HG03095 (cell line): Measurements from ENCODE around the gene CBX3.
"Not testable (repeated sequence)": the region's sequence is repeated elsewhere in the genome, so short reads cannot be mapped to it uniquely, and the experiment has no call there.

ENCODE experiments used
- ATAC-seq: cut with Tn5 transposase; IDR thresholded peaks from one replicate; pipeline ENCODE4 v1.9.1; 2021; ENCODE audit warnings: moderate library complexity; ENCODE audit not compliant: unreplicated experiment

CBX3 gene

DNA sequence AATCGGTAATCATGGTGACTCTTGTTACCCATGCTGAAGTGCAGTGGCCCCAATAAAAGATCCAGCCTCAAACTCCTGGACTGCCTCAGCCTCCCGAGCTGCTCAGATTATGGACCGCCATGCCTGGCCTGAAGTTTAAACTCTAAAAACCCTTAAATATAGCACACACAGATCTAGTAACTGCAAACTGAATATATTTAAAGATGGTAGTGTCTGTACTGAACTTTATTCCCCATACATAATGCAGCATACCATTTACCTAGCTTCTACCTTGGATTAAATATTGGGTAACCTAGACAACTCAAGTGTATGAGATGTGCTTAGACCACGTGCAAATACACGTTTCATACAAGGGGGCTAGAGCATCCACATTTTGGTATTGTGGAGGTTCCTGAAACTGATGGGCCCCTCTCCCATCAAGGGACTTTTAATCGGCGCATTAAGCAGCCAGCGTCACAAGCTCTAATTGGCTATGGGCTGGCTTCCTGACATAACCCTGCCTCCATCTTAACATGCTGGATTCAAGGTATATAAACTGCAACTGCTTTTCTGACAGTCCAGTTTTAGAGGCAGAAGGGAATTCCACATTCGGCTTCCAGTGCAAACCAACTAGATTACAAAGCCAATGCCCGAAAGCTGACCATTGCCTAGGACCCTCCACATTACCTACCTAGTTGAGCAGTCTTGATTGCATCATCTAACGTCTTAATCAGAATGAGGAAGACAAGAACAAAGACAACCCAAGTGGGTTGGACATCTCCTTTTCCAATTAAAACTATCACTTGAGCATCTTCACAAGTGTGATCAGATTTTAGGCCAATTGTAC, 14.0 kb upstream of the CBX3 start:
- no peak for ATAC-seq

DNA sequence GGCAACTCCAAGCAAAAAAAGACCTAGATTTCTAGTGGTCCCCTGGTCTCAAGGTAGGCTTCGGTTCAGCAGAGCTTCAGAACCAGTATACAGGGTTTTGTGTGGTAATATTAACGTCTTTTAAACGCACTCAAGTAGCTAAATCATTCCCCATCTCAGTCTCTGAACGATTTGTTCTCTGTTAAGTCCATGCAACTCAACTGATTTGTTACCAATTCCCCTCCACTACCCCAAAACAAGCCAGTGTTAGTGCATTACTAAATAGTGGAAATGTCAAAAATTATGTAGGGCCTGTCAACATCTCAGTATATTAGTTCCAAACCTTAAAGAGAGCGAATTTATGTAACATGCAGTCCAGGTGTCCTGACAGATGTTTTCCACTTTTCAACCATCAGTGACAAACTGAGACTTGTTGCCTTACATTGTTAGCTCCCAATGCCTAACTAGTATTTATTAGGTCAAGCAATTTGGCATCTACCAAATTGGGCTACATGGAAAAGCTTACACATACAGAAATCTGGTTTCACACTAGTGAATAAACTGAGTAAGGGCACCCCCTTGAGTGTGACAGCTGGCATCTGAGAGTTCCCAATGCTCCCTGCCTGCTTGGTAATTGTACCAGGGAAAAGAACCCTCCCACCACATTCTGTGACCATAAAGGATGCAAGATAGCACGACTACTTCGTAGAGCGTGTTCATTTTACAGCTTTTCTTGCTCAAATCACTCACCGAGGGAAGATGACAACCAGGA, 13.2 kb upstream of the CBX3 start:
- ATAC-seq: no peak

- no peak for ATAC-seq
Measured at GRCh38 chr7:26188957-26189541, 12.5 kb upstream of the CBX3 start.

DNA sequence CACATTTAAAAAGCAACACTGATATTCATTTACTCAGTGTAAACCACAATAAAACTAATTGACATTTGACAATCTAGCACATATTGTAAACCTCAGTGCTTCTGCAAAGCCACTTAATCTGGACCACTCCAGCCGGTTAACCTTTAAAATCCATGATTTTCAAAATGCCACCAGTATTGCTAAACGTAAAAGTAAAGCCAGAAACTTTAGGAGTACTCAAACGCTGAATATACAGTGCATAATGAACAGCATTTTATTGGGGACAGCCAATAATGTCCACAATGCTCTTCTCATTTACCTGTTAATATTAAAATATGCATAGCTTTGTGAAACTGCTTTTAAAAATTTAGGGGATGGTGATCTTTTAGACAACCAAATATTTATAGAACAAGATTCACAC, 11.8 kb upstream of the CBX3 start:
- no peak for ATAC-seq

DNA sequence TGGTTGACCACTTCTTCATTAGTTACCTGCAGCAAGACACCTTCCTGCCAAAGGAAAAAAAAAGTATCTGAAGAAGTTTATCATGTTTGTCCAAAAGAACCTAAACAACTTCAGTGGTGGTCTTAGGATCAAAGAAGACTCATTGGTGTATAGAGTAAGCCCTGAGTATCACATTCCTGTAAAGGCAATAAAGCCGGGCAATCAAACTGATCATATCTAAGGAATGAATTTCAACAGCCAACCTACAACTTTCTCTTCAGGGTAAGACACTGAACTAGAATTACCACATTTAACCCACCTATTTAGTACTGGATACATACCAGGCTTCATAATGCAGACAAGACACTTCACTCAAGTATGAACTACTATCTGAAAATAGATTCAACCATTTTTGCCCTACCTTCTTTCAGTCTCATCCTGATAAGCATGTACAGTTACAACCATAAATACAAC, 11.1 kb upstream of the CBX3 start:
- ATAC-seq: no peak

DNA sequence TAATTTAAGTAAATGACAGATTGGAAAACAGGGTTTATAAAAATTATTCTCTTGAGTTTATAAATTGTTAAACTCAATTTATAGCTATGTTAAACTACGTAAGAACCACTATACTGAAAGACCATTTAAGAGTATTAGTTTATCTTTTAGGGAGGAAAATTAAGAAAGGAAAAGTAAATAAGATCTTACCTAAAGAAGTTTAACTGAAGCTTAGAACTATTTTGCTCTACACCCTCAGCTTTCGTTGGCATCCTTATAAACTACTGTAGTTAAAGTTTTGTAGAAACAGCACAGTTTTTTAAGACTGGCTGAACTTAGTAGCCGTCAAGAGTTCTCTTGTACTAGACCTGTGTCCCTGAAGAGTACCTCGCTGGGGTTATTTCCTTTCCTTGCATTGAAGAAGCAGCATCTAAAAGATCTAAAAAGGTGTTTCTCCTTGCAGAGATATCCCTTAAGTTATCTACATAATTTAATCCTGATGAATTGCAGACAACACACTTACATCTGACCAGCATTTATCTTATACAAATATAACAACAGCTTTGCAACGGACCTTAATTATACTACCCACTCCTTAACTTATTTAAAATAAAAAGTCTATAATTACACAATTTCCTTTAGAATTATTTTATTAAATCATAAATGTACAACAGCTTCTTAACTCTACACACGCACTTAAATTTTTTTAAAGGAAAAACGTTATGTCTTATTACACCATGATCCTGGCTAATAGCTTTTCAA, 10.1 kb upstream of the CBX3 start:
- no peak for ATAC-seq

DNA sequence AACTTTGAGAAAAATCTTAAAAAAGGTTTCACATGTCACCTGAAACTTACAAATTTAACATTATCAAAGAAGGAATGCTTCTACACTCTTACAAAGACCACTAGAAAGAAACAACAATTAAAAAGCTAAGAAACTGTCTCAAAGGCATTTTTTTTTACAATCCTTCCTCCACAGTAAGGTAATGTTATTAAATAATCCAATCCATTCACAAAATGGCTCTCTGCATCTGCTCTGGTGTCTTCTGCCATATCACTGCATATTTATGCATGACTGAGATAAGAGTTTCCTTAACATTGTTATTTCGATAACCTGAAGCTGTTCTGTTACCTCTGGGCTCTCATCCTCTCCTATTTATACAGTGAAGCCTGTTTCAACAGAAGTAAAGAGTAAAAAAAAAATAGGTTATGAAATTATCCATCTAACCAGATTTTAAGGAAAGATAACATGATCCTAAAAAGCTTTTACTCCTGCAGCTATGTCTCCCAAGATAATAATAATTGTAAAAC, 9.5 kb upstream of the CBX3 start:
- ATAC-seq: no peak

DNA sequence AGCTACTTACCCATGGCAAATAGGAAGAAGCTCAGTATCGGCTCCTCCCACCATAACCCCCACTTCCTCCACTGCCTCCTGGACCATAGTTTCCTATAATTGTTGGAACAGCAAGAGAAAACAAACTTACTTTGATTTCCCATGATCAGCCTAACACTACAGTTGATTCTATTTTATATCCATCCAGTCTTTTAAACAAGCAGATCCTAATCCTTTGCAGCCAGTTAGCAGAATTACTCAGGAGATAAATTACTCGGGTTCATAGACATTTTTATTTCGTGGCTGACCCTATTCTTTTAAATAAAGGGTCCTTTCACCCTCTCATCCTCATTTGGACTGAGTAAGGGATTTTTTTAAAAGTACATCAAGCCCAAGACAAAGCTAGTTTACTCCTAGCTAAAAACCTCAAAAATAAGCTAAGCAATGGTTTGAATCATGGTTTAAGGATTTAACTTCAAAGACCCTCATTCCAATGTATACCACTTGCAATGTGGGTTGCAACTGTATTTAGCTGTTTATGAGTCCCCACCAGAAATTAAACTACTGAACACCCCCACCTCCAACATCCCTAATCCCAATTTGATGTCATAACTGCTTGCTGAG, 9.0 kb upstream of the CBX3 start:
- ATAC-seq: no peak

- ATAC-seq: no peak
Measured at GRCh38 chr7:26193432-26194207, 7.9 kb upstream of the CBX3 start.

DNA sequence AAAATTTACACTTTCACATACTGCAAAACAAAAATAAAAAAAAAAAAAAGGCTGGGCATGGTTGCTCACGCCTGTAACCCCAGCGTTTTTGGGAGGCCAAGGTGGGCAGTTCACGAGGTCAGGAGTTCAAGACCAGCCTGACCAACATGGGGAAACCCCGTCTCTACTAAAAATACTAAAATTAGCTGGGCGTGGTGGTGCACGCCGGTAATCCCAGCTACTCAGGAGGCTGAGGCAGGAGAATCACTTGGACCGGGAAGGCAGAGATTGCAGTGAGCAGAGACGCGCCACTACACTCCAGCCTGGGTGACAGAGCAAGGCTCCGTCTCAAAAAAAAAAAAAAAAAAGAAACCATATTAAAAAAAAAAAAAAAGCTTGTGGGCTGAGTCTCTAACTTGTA, 6.8 kb upstream of the CBX3 start:
- ATAC-seq: not testable (repeated sequence)

- no peak for ATAC-seq
Measured at GRCh38 chr7:26195182-26195581, 6.4 kb upstream of the CBX3 start.

DNA sequence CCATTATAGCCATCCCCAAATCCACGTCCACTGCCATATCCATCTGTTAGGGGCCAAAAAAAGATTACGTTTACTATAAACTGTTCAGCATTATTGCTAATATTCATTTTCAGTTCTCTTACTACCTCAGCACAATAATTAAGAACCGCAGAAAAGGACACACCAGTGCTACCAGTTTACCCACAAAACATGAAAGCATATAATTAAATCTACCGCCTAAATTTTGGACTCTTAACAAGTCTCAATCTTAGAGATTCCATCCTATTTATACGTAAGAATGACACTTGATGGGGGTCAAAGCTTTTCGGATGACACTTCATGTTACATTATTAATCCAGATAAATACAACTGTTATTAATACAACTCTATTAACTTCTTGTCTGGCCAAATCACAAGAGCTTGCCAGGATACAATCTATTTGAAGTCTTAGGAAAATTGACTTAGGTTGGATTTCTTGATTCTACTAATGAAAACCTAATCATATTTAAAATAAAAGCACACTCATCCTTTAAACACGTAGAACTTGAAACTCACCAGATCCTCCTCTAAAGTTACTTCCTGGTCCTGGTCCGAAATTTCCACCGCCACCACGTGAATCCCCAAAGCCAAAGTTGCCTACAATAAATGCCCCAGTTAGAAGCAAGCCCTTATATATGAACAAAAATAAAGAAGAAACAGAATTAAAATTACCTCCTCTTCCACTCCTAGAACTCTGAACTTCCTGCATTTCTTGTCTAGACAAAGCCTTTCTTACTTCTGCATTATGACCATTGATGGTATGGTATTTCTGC, 5.5 kb upstream of the CBX3 start:
- ATAC-seq: no peak

- no peak for ATAC-seq
Measured at GRCh38 chr7:26197153-26198115, 4.1 kb upstream of the CBX3 start.

DNA sequence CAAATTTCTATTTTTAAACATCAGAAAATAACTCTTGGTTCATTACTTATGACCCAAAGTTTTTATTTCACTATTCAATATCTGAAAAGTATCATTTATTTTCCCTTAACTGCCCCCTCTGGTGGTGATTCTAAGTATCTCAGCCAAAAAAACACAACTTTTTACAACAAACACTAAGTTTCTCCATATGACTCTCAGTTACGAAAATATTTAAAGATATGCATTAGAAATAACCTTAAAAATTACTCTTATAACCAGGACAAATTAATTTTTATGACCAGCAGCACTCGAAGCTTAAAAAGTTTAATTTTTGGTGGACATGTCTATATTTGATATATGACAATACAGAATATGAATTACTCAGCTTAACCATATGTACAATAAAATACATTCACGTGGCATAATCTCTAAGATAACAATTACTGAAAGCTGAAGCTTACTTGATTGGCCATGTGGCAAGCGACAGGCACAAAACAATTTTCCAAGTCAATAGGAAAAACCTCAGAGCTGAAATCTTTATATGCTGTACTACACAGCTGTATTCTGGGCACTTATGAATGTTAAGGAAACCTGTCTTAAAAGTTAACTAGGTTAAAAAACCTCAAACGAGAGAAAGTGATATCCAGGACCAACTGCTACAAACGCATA, 3.3 kb upstream of the CBX3 start:
- no peak for ATAC-seq

DNA sequence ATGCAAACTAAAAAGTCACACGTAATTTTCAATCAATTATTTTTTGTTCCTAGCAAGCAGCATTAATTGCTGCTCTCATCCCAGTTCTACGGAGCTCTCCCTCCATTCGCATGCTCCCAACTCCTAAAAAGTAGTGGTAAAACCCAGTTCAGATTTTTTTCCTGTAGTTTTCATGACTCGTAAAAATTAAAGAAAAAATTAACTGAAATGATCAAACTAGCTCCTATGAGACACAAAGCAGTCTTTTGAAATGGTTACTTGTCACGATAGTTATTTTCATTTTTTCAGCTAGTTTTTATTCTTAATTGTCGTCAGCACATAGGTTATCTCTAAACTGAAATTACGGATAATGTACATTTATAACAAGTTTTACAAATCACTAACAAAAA, 2.8 kb upstream of the CBX3 start:
- ATAC-seq: no peak

GRCh38 chr7:26199301-26200037, 2.1 kb upstream of the CBX3 start:
- no peak for ATAC-seq

GRCh38 chr7:26200038-26200443, 1.5 kb upstream of the CBX3 start:
- ATAC-seq: no peak
